Measurements from ENCODE around the gene MSL3.

DNA sequence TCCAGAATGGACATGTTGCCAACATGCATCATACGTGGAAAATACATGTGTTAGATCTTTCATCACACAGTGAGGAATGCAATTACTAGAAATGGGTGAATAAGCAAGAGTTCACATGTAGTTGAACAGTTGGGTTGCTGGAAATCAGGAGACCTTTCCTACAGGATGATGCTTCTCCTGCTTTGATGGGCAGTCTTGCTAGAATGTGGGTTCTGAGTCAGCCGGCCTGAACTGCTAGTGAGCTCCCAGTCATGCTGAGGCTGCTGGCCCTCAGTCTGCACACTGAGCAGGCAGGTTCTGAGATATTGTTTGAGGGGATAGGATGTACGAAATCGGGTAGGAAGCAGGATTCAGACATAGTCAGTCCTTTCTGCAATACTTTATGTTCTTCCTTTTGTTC lies 20.2 kb downstream of the MSL3 start:
- no peak for TF ChIP-seq CTCF (optimal IDR thresholded peaks at IDR 0.05 in 1 of 3, IDR thresholded peaks at IDR 0.05 in 1 of 3, conservative IDR thresholded peaks at IDR 0.05 in 1 of 3; ENCODE audit: extremely low read depth in 1 of 3, insufficient read depth in 2 of 3, low read length in 3 of 3)
- no peak for TF ChIP-seq EZH2 (IDR thresholded peaks at IDR 0.05; ENCODE audit: low read length)

Measured in keratinocyte (primary cell).